ENCODE data around the gene JAKMIP2. TPM values are rescaled to one million over a fixed set of nuclear protein-coding genes. Genes with fewer than 3 reads are reported as not detected.
A peak's percentile ranks its signal among the peaks of the same experiment; 100 is the strongest.

JAKMIP2 gene
- total RNA-seq, 1 experiment from 2014 or later, result not detected

- Histone ChIP-seq H3K27me3 (ENCODE audit: insufficient read depth, low read length) (peaks cover 14% of the 10 kb centered on the region), H3K79me2 (ENCODE audit: insufficient read depth, low read length) (no peaks in the 10 kb centered on the region), H3K36me3 (ENCODE audit: control insufficient read depth in 1 of 2, insufficient read depth in 2 of 2, low read length in 2 of 2) (no peaks in the 10 kb centered on the region), H3K4me2 (ENCODE audit: low read length) (0 out of 2 replicates have a peak overlapping the region, but pooled peaks have one; percentile 12), H3K4me3 (replicated peaks in 1 of 2; ENCODE audit: low read depth in 1 of 2, low read length in 2 of 2) (no peak overlapping the region), H4K20me1 (ENCODE audit: insufficient read depth) (no peaks in the 10 kb centered on the region), H3K9me2 (ENCODE audit: insufficient read depth) (no peaks in the 10 kb centered on the region), H3K4me1 (ENCODE audit: control insufficient read depth in 1 of 2, insufficient read depth in 2 of 2, low read length in 2 of 2) (peaks cover 4 to 8% of the 10 kb centered on the region in 2 experiments; a peak in 3 of 4 replicates), H3K9me3 (ENCODE audit: control insufficient read depth in 1 of 2, insufficient read depth in 1 of 2, low read depth in 1 of 2, low read length in 2 of 2) (no peaks in the 10 kb centered on the region), H3K27ac (ENCODE audit: low read depth, low read length) (no peak overlapping the region), H3K9ac (ENCODE audit: low read length) (no peak overlapping the region), H2AFZ (ENCODE audit: low read depth, low read length, poor library complexity, severe bottlenecking) (no peak overlapping the region)
- no peak for DNase-seq (ENCODE audit: low read depth, low spot score)
- POLR2A ChIA-PET, result no interaction called here
- ATAC-seq, result peak; percentile 90
- RAD21 ChIA-PET (ENCODE audit: low non-redundant PET in 1 of 2, low total read pairs in 2 of 2, uncharacterized antibody in 2 of 2, unreplicated experiment in 2 of 2), result no interaction called here
- no peak for TF ChIP-seq RAD21 (IDR thresholded peaks at IDR 0.05; ENCODE audit: low read depth)
- TF ChIP-seq ATF3 (IDR thresholded peaks at IDR 0.05), result no peak
- TF ChIP-seq ZBTB33 (IDR thresholded peaks at IDR 0.05; ENCODE audit: extremely low read depth, insufficient replicate concordance, low read length), result no peak
- no peak for TF ChIP-seq YY1 (IDR thresholded peaks at IDR 0.05; ENCODE audit: extremely low read depth, insufficient replicate concordance, low read depth, low read length)
- no peak for TF ChIP-seq CEBPB (IDR thresholded peaks at IDR 0.05; ENCODE audit: low read depth)
- TF ChIP-seq ZNF274 (IDR thresholded peaks at IDR 0.05; ENCODE audit: low read depth, low read length), result no peak
- TF ChIP-seq POLR2A (IDR thresholded peaks at IDR 0.05; ENCODE audit: borderline replicate concordance, extremely low read depth, insufficient read depth, insufficient read length), result no peak
- no peak for TF ChIP-seq ZFX (IDR thresholded peaks at IDR 0.05)
- no peak for TF ChIP-seq EZH2 (IDR thresholded peaks at IDR 0.05)
- TF ChIP-seq ELF1 (IDR thresholded peaks at IDR 0.05; ENCODE audit: borderline replicate concordance, low read depth), result no peak
- no peak for TF ChIP-seq POLR2AphosphoS5 (IDR thresholded peaks at IDR 0.05; ENCODE audit: low read depth, low read length)
- TF ChIP-seq, protein P1, sequence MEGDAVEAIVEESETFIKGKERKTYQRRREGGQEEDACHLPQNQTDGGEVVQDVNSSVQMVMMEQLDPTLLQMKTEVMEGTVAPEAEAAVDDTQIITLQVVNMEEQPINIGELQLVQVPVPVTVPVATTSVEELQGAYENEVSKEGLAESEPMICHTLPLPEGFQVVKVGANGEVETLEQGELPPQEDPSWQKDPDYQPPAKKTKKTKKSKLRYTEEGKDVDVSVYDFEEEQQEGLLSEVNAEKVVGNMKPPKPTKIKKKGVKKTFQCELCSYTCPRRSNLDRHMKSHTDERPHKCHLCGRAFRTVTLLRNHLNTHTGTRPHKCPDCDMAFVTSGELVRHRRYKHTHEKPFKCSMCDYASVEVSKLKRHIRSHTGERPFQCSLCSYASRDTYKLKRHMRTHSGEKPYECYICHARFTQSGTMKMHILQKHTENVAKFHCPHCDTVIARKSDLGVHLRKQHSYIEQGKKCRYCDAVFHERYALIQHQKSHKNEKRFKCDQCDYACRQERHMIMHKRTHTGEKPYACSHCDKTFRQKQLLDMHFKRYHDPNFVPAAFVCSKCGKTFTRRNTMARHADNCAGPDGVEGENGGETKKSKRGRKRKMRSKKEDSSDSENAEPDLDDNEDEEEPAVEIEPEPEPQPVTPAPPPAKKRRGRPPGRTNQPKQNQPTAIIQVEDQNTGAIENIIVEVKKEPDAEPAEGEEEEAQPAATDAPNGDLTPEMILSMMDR (IDR thresholded peaks at IDR 0.05 in 2 of 3, conservative IDR thresholded peaks at IDR 0.05 in 1 of 3; ENCODE audit: borderline replicate concordance in 1 of 3, insufficient read depth in 1 of 3, low read depth in 2 of 3, low read length in 2 of 3), result no peak
- TF ChIP-seq SRF (IDR thresholded peaks at IDR 0.05; ENCODE audit: low read depth), result no peak
- TF ChIP-seq JUND (IDR thresholded peaks at IDR 0.05), result no peak
- CTCF ChIA-PET, result no interaction called here
- intact Hi-C loops (cut with micrococcal nuclease), result no loop called here
- no TSS peak for BruUV-seq (replicated peaks)
Observed at GRCh38 chr5:147567917-147568598, 214.5 kb downstream of the JAKMIP2 start.

All from HCT116 (cell line).